ENCODE measurements around the gene S100A12.

The S100A12 gene

GRCh38 chr1:153396461-153396860 lies 21.0 kb upstream of the S100A12 start:
- DNase-seq: no peak

GRCh38 chr1:153395776-153396175 lies 20.4 kb upstream of the S100A12 start:
- no peak for DNase-seq

GRCh38 chr1:153395136-153395685 lies 19.8 kb upstream of the S100A12 start:
- no peak for DNase-seq

GRCh38 chr1:153394391-153394790 lies 19.0 kb upstream of the S100A12 start:
- no peak for DNase-seq

GRCh38 chr1:153393926-153394325 lies 18.5 kb upstream of the S100A12 start:
- DNase-seq: no peak

- DNase-seq: no peak
Measured at GRCh38 chr1:153392822-153393221, 17.4 kb upstream of the S100A12 start.

GRCh38 chr1:153392258-153392657 lies 16.8 kb upstream of the S100A12 start:
- DNase-seq: no peak

- peak; percentile 51 for DNase-seq
Measured at GRCh38 chr1:153390938-153391710, 15.7 kb upstream of the S100A12 start, which contains the start of gene S100A8. Gene S100A8, minus strand, starts transcription at chr1:153391073. Its CDS starts 538 bp downstream, at chr1:153390535.

GRCh38 chr1:153389973-153390879 lies 14.8 kb upstream of the S100A12 start:
- no peak for DNase-seq

- DNase-seq: no peak
Measured at GRCh38 chr1:153389401-153389800, 14.0 kb upstream of the S100A12 start.

GRCh38 chr1:153387785-153388184 lies 12.4 kb upstream of the S100A12 start:
- DNase-seq: no peak

GRCh38 chr1:153387001-153387400 lies 11.6 kb upstream of the S100A12 start:
- no peak for DNase-seq

GRCh38 chr1:153386500-153386901 lies 11.1 kb upstream of the S100A12 start:
- peak; percentile 48 for DNase-seq

GRCh38 chr1:153384958-153385580 lies 9.6 kb upstream of the S100A12 start:
- DNase-seq: no peak

- DNase-seq: no peak
Measured at GRCh38 chr1:153380711-153381110, 5.3 kb upstream of the S100A12 start.

- no peak for DNase-seq
Measured at GRCh38 chr1:153379591-153379990, 4.2 kb upstream of the S100A12 start.

- DNase-seq: no peak
Measured at GRCh38 chr1:153374071-153374470, 1.4 kb downstream of the S100A12 start.

- no peak for DNase-seq
Measured at GRCh38 chr1:153372571-153372970, 2.9 kb downstream of the S100A12 start.

- DNase-seq: no peak
Measured at GRCh38 chr1:153371231-153371630, 4.2 kb downstream of the S100A12 start.

GRCh38 chr1:153370146-153370545 lies 5.3 kb downstream of the S100A12 start:
- no peak for DNase-seq

- no peak for DNase-seq
Measured at GRCh38 chr1:153368495-153368894, 6.9 kb downstream of the S100A12 start.

- no peak for DNase-seq
Measured at GRCh38 chr1:153367090-153367489, 8.3 kb downstream of the S100A12 start.

- DNase-seq: no peak
Measured at GRCh38 chr1:153366261-153366660, 9.2 kb downstream of the S100A12 start.

Measured in CD4-positive, alpha-beta T cell treated with Interferon gamma for 1 hour (primary cell).